Measurements from ENCODE around the gene HRC. TPM values are rescaled to one million over a fixed set of nuclear protein-coding genes. Genes with fewer than 3 reads are reported as not detected.

Gene HRC
- polyA plus RNA-seq, 1 experiment: not detected

DNA sequence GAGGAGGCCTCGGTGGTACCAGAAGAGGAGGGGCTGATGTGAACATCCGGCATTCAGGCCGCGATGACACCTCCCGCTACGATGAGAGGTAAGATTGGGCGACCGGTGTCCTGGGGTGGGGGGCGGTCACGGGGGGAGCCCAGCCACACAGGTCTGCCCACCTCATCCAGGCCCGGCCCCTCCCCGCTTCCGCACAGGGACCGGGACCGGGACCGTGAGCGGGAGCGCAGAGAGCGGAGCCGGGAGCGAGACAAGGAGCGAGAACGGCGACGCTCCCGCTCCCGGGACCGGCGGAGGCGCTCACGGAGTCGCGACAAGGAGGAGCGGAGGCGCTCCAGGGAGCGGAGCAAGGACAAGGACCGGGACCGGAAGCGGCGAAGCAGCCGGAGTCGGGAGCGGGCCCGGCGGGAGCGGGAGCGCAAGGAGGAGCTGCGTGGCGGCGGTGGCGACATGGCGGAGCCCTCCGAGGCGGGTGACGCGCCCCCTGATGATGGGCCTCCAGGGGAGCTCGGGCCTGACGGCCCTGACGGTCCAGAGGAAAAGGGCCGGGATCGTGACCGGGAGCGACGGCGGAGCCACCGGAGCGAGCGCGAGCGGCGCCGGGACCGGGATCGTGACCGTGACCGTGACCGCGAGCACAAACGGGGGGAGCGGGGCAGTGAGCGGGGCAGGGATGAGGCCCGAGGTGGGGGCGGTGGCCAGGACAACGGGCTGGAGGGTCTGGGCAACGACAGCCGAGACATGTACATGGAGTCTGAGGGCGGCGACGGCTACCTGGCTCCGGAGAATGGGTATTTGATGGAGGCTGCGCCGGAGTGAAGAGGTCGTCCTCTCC is 47.4 kb downstream of the HRC start:
- CTCF ChIA-PET: interaction anchor here (1.0 to 1.4 kb wide), 2 partner anchors 10 to 13 kb away, joined by 4 to 5 read pairs; no protein-coding TSS in a partner anchor

DNA sequence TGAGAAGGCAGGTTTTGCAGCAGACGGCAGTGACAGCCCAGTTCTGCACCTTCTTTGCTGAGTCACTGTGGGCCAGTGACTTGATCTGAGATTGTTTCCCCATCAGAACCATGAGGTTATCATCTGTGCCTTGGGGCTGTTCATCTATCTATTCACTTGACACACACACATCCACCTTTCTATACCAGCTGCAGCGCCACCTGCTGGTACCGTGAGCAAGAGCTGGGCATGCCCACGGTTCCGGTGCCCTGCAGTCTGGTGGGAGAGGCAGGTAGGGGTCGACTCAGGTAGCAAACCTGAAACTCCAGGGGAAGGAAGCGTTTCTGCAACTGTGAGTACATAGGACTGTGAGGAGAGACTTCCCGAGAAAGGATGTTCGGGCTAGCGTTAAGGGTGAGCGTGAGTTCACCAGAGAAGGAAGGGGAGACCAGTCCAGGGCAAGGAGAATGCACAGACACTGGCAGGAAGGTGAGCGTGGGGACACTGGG is 48.5 kb downstream of the HRC start:
- TF ChIP-seq CTCF (IDR thresholded peaks at IDR 0.05; ENCODE audit: low read depth, low read length): peak; percentile 78
- POLR2A ChIA-PET: interaction anchor here (0.6 kb wide), 1 partner anchor 91 kb away, joined by 3 read pairs; no protein-coding TSS in a partner anchor
- CTCF ChIA-PET: interaction anchor here (0.9 to 1.9 kb wide), 4 partner anchors 9 to 101 kb away, joined by 3 to 13 read pairs (median 4); no protein-coding TSS in a partner anchor
- H3K27me3 ChIP-seq (ENCODE audit: control insufficient read depth, insufficient read depth, low read length): no peaks in the 10 kb centered on the region
- no peaks in the 10 kb centered on the region for H3K9me3 ChIP-seq (ENCODE audit: control insufficient read depth, insufficient read depth, low read length)
- DNase-seq (ENCODE audit: low read depth, low spot score): no peak
- H3K27ac ChIP-seq (ENCODE audit: low read depth, low read length): no peak overlapping the region
- H3K4me3 ChIP-seq (ENCODE audit: low read depth, low read length): no peak overlapping the region

More for the DNA sequence above, 47.4 kb downstream of the HRC start:
- Histone ChIP-seq H3K27ac (ENCODE audit: low read depth, low read length) (no peak overlapping the region), H3K27me3 (ENCODE audit: control insufficient read depth, insufficient read depth, low read length) (no peaks in the 10 kb centered on the region), H3K4me3 (ENCODE audit: low read depth, low read length) (no peak overlapping the region), H3K9me3 (ENCODE audit: control insufficient read depth, insufficient read depth, low read length) (no peaks in the 10 kb centered on the region)
- TF ChIP-seq CTCF (IDR thresholded peaks at IDR 0.05; ENCODE audit: low read depth, low read length): no peak
- DNase-seq (ENCODE audit: low read depth, low spot score): no peak
- POLR2A ChIA-PET: no interaction called here

- no peaks in the 10 kb centered on the region for H3K9me3 ChIP-seq (ENCODE audit: control insufficient read depth, insufficient read depth, low read length)
- no peak for TF ChIP-seq CTCF (IDR thresholded peaks at IDR 0.05; ENCODE audit: low read depth, low read length)
- CTCF ChIA-PET: interaction anchor here (0.5 to 1.8 kb wide), 2 partner anchors 10 to 89 kb away, joined by 3 to 8 read pairs; partner anchors contain the start of gene LIN7B
- H3K27me3 ChIP-seq (ENCODE audit: control insufficient read depth, insufficient read depth, low read length): no peaks in the 10 kb centered on the region
- no peak for DNase-seq (ENCODE audit: low read depth, low spot score)
- H3K27ac ChIP-seq (ENCODE audit: low read depth, low read length): no peak overlapping the region
- no peak overlapping the region for H3K4me3 ChIP-seq (ENCODE audit: low read depth, low read length)
- POLR2A ChIA-PET: no interaction called here
Measured at GRCh38 chr19:49104229-49104864, 50.8 kb downstream of the HRC start.

DNA sequence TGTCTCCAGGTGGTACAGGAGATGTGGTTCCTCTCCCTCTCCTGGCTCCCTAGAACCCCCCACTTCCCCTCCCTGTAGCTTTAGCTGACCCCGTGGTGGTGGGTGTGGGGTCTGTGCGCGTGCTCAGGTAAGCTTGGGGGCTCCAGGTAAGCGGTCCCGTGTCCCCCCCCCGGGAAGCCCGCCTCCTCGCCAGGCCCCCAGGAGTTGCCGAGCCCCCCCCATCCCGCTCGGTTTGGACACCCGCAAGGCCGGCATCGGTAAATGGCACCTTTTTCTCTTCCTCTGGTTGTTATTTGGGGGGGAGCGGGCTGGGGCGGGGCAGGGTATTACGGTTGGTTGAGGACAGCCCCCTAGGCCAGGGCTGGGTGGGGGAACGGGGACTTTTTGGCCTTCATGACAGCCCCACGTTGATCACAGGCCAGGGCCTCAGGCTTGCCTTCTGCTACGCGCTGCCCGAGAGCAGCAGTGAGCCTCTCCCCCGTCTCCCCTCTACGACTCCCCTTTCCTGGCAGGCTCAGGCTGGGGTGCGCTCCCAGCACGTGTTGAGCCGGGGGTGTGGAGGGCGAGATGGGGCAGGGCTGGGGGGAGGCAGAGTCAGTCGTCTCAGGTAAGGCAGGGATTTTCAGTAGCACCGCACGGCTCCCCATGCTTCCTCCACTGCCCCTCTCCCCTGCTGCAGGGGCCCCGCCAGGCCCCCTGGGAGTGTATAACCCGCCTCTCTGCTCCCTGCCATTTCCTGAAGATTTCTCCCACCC is 51.7 kb downstream of the HRC start:
- ChIA-PET POLR2A (interaction anchor here (0.7 to 1.3 kb wide), 2 partner anchors 8 to 11 kb away, joined by 3 to 4 read pairs; partner anchors contain the start of gene LIN7B), CTCF (interaction anchor here (2.4 kb wide), 1 partner anchor 95 kb away, joined by 7 read pairs; no protein-coding TSS in a partner anchor)
- Histone ChIP-seq H3K27ac (ENCODE audit: low read depth, low read length) (no peak overlapping the region), H3K9me3 (ENCODE audit: control insufficient read depth, insufficient read depth, low read length) (no peaks in the 10 kb centered on the region), H3K4me3 (ENCODE audit: low read depth, low read length) (no peak overlapping the region), H3K27me3 (ENCODE audit: control insufficient read depth, insufficient read depth, low read length) (no peaks in the 10 kb centered on the region)
- TF ChIP-seq CTCF (IDR thresholded peaks at IDR 0.05; ENCODE audit: low read depth, low read length): no peak
- DNase-seq (ENCODE audit: low read depth, low spot score): no peak
